ENCODE measurements around the gene PIP5KL1. TPM values are rescaled to one million over a fixed set of nuclear protein-coding genes. Genes with fewer than 3 reads are reported as not detected.
A peak's percentile ranks its signal among the peaks of the same experiment; 100 is the strongest.

PIP5KL1 gene
- total and polyA plus RNA-seq, 2 donors (not counting 3 experiments of a cell fraction or from before 2014, with no cell fraction given): 1.5 to 2.9 TPM

GRCh38 chr9:127931092-127931881 is 710 bp upstream of the PIP5KL1 start:
- FAIRE-seq (peak; percentile 64), DNase-seq (ENCODE audit: low read depth, low spot score) (peak; percentile 49)
- peaks cover 0 to 3% of the 10 kb centered on the region in 2 experiments for H3K36me3 ChIP-seq (ENCODE audit: control insufficient read depth in 2 of 2, extremely low read depth in 1 of 2, insufficient read depth in 2 of 2, low read length in 2 of 2)
- dilution Hi-C loops (cut with MboI; ENCODE audit: extremely low pct_ligation_motif_present, low sequenced_read_pairs): no loop called here
- H3K4me3 ChIP-seq (replicated peaks in 1 of 3; ENCODE audit: insufficient read depth in 1 of 3, low read depth in 1 of 3, low read length in 3 of 3): peak overlapping the region; percentile 37 to 54 (median 43)
- no peaks in the 10 kb centered on the region for H3K9me3 ChIP-seq (replicated peaks; ENCODE audit: control insufficient read depth, insufficient read depth, low read length)
- peak; percentile 15 for TF ChIP-seq POLR2AphosphoS5 (IDR thresholded peaks at IDR 0.05; ENCODE audit: insufficient read depth, low read depth, low read length)
- TF ChIP-seq MAX (IDR thresholded peaks at IDR 0.05; ENCODE audit: insufficient read depth, insufficient read length): no peak
- H3K4me2 ChIP-seq (ENCODE audit: insufficient read depth, low read length): peak overlapping the region; percentile 84
- intact Hi-C loops (cut with micrococcal nuclease): no loop called here
- H3K27me3 ChIP-seq (ENCODE audit: control insufficient read depth in 2 of 2, insufficient read depth in 2 of 2, low read length in 2 of 2): peaks cover 3 to 6% of the 10 kb centered on the region in 2 experiments
- CTCF ChIA-PET: interaction anchor here (1.1 to 2.6 kb wide), 4 partner anchors 11 to 402 kb away, joined by 3 to 13 read pairs (median 6); no protein-coding TSS in a partner anchor
- peaks cover 9% of the 10 kb centered on the region for H3K79me2 ChIP-seq (ENCODE audit: control insufficient read depth, insufficient read depth, low read length)
- POLR2A ChIA-PET: interaction anchor here (1.1 kb wide), 1 partner anchor 14 kb away, joined by 3 read pairs; no protein-coding TSS in a partner anchor
- H3K9me1 ChIP-seq (replicated peaks; ENCODE audit: control insufficient read depth, extremely low read depth, insufficient read depth, low read length): no peaks in the 10 kb centered on the region
- H3K9ac ChIP-seq (replicated peaks; ENCODE audit: extremely low read depth, insufficient read depth, low read length): peak overlapping the region; percentile 61
- H3K27ac ChIP-seq (ENCODE audit: insufficient read depth, low read depth, low read length): peak overlapping the region; percentile 67
- BruUV-seq (replicated peaks): no TSS peak
- peaks cover 23% of the 10 kb centered on the region for H3K4me1 ChIP-seq (ENCODE audit: control insufficient read depth, extremely low read depth, insufficient read depth, low read length)
- peak overlapping the region; percentile 25 for H2AFZ ChIP-seq (ENCODE audit: low read depth, low read length)
- H4K20me1 ChIP-seq (replicated peaks; ENCODE audit: control insufficient read depth, extremely low read depth, insufficient read depth, low read length): no peaks in the 10 kb centered on the region

- Histone ChIP-seq H3K4me1 (ENCODE audit: control insufficient read depth, extremely low read depth, insufficient read depth, low read length) (peaks cover 17% of the 10 kb centered on the region), H3K27ac (ENCODE audit: insufficient read depth, low read depth, low read length) (no peak overlapping the region), H2AFZ (ENCODE audit: low read depth, low read length) (no peak overlapping the region), H3K27me3 (ENCODE audit: control insufficient read depth in 2 of 2, insufficient read depth in 2 of 2, low read length in 2 of 2) (peaks cover 3 to 6% of the 10 kb centered on the region in 2 experiments), H3K4me2 (ENCODE audit: insufficient read depth, low read length) (no peak overlapping the region), H3K36me3 (ENCODE audit: control insufficient read depth in 2 of 2, extremely low read depth in 1 of 2, insufficient read depth in 2 of 2, low read length in 2 of 2) (no peaks in the 10 kb centered on the region), H3K4me3 (replicated peaks in 1 of 3; ENCODE audit: insufficient read depth in 1 of 3, low read depth in 1 of 3, low read length in 3 of 3) (no peak overlapping the region), H3K9ac (replicated peaks; ENCODE audit: extremely low read depth, insufficient read depth, low read length) (no peak overlapping the region), H3K79me2 (ENCODE audit: control insufficient read depth, insufficient read depth, low read length) (no peaks in the 10 kb centered on the region), H3K9me3 (replicated peaks; ENCODE audit: control insufficient read depth, insufficient read depth, low read length) (no peaks in the 10 kb centered on the region), H4K20me1 (replicated peaks; ENCODE audit: control insufficient read depth, extremely low read depth, insufficient read depth, low read length) (no peaks in the 10 kb centered on the region), H3K9me1 (replicated peaks; ENCODE audit: control insufficient read depth, extremely low read depth, insufficient read depth, low read length) (no peaks in the 10 kb centered on the region)
- no TSS peak for BruUV-seq (replicated peaks)
- POLR2A ChIA-PET: no interaction called here
- intact Hi-C loops (cut with micrococcal nuclease): no loop called here
- dilution Hi-C loops (cut with MboI; ENCODE audit: extremely low pct_ligation_motif_present, low sequenced_read_pairs): no loop called here
- TF ChIP-seq, protein P1, sequence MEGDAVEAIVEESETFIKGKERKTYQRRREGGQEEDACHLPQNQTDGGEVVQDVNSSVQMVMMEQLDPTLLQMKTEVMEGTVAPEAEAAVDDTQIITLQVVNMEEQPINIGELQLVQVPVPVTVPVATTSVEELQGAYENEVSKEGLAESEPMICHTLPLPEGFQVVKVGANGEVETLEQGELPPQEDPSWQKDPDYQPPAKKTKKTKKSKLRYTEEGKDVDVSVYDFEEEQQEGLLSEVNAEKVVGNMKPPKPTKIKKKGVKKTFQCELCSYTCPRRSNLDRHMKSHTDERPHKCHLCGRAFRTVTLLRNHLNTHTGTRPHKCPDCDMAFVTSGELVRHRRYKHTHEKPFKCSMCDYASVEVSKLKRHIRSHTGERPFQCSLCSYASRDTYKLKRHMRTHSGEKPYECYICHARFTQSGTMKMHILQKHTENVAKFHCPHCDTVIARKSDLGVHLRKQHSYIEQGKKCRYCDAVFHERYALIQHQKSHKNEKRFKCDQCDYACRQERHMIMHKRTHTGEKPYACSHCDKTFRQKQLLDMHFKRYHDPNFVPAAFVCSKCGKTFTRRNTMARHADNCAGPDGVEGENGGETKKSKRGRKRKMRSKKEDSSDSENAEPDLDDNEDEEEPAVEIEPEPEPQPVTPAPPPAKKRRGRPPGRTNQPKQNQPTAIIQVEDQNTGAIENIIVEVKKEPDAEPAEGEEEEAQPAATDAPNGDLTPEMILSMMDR (IDR thresholded peaks at IDR 0.05; ENCODE audit: extremely low read depth in 1 of 2, insufficient read depth in 1 of 2, low read depth in 1 of 2, low read length in 2 of 2): no peak
- TF ChIP-seq MYC (IDR thresholded peaks at IDR 0.05; ENCODE audit: low read depth, low read length): no peak
- TF ChIP-seq GATA2 (IDR thresholded peaks at IDR 0.05; ENCODE audit: insufficient read depth, insufficient read length, low read depth, low read length): no peak
- TF ChIP-seq JUN (IDR thresholded peaks at IDR 0.05; ENCODE audit: borderline replicate concordance, insufficient read depth, insufficient read length, low read depth): no peak
- no peak for TF ChIP-seq FOS (IDR thresholded peaks at IDR 0.05; ENCODE audit: borderline replicate concordance, insufficient read depth, low read length)
- TF ChIP-seq POLR2A (IDR thresholded peaks at IDR 0.05; ENCODE audit: low read depth, low read length): no peak
- no peak for TF ChIP-seq POLR2AphosphoS5 (IDR thresholded peaks at IDR 0.05; ENCODE audit: insufficient read depth, low read depth, low read length)
- TF ChIP-seq EZH2 (IDR thresholded peaks at IDR 0.05; ENCODE audit: borderline replicate concordance, low read depth, low read length, severe bottlenecking): no peak
- no peak for TF ChIP-seq MAX (IDR thresholded peaks at IDR 0.05; ENCODE audit: insufficient read depth, insufficient read length)
- FAIRE-seq (no peak), DNase-seq (ENCODE audit: low read depth, low spot score) (no peak)
- CTCF ChIA-PET: interaction anchor here (1.1 to 2.4 kb wide), 5 partner anchors 8 to 188 kb away, joined by 3 to 9 read pairs (median 7); no protein-coding TSS in a partner anchor
These were observed 975 bp downstream of the PIP5KL1 start for GRCh38 chr9:127929625-127929979.

Measured in endothelial cell of umbilical vein (primary cell).